ENCODE results near the gene SOCS3. TPM values are rescaled to one million over a fixed set of nuclear protein-coding genes. Genes with fewer than 3 reads are reported as not detected.

SOCS3 gene
- total RNA-seq, 1 donor from 2014 or later = 3.1 TPM

DNA sequence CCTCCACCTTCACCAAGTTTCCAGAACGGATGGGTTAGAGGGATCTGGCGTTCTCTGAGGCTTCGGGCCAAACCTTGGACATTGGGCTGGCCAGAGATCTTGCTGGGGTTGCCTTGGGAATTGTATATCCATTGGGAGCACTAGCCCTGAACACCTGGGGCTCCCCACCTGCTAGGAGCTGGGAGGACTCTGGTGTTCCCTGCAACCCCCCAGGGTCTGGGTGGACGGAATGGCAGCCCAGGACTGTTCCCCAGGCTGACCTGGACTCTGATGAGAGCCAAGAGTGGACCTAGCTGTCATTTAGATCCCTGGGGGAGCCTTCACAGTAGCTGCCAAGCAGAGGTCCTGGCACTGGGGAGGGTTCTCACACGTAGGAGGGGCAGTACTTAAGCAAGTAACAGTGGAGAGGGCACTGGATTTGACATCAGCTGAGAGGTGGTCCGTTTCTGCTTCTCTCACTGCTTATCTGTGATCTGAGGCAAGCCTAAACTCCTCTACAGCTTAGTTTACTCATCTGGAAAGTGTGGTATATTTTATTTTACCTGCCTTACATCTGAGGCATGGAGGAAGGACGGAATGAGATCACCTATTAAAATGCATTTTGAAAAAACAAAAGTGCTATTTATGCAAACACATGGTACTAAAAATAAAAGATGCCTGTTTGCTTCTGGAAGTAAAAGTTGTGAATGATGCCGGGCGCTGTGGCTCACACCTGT lies 11.7 kb downstream of the SOCS3 start:
- no peak for DNase-seq
- Mint-ChIP-seq H3K27me3 (ENCODE audit: unreplicated experiment) (peaks cover 2% of the 10 kb centered on the region), H3K4me3 (ENCODE audit: unreplicated experiment) (no peak overlapping the region), H3K36me3 (ENCODE audit: unreplicated experiment) (no peaks in the 10 kb centered on the region), H3K9me3 (ENCODE audit: unreplicated experiment) (peaks cover 2% of the 10 kb centered on the region), H3K4me1 (ENCODE audit: low read depth, unreplicated experiment) (peaks cover 4% of the 10 kb centered on the region), H3K27ac (ENCODE audit: unreplicated experiment) (no peak overlapping the region)
- TF ChIP-seq, protein P1, sequence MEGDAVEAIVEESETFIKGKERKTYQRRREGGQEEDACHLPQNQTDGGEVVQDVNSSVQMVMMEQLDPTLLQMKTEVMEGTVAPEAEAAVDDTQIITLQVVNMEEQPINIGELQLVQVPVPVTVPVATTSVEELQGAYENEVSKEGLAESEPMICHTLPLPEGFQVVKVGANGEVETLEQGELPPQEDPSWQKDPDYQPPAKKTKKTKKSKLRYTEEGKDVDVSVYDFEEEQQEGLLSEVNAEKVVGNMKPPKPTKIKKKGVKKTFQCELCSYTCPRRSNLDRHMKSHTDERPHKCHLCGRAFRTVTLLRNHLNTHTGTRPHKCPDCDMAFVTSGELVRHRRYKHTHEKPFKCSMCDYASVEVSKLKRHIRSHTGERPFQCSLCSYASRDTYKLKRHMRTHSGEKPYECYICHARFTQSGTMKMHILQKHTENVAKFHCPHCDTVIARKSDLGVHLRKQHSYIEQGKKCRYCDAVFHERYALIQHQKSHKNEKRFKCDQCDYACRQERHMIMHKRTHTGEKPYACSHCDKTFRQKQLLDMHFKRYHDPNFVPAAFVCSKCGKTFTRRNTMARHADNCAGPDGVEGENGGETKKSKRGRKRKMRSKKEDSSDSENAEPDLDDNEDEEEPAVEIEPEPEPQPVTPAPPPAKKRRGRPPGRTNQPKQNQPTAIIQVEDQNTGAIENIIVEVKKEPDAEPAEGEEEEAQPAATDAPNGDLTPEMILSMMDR (IDR thresholded peaks at IDR 0.05; ENCODE audit: partially characterized antibody, unreplicated experiment) = no peak

- Mint-ChIP-seq H3K9me3 (ENCODE audit: unreplicated experiment) (peaks cover 2% of the 10 kb centered on the region), H3K4me3 (ENCODE audit: unreplicated experiment) (no peak overlapping the region), H3K27me3 (ENCODE audit: unreplicated experiment) (no peaks in the 10 kb centered on the region), H3K36me3 (ENCODE audit: unreplicated experiment) (no peaks in the 10 kb centered on the region), H3K4me1 (ENCODE audit: low read depth, unreplicated experiment) (peaks cover 4% of the 10 kb centered on the region), H3K27ac (ENCODE audit: unreplicated experiment) (no peak overlapping the region)
- no peak for DNase-seq
- TF ChIP-seq, protein P1 (IDR thresholded peaks at IDR 0.05; ENCODE audit: partially characterized antibody, unreplicated experiment) = no peak
These were observed 12.4 kb downstream of the SOCS3 start for GRCh38 chr17:78347453-78347852.

DNA sequence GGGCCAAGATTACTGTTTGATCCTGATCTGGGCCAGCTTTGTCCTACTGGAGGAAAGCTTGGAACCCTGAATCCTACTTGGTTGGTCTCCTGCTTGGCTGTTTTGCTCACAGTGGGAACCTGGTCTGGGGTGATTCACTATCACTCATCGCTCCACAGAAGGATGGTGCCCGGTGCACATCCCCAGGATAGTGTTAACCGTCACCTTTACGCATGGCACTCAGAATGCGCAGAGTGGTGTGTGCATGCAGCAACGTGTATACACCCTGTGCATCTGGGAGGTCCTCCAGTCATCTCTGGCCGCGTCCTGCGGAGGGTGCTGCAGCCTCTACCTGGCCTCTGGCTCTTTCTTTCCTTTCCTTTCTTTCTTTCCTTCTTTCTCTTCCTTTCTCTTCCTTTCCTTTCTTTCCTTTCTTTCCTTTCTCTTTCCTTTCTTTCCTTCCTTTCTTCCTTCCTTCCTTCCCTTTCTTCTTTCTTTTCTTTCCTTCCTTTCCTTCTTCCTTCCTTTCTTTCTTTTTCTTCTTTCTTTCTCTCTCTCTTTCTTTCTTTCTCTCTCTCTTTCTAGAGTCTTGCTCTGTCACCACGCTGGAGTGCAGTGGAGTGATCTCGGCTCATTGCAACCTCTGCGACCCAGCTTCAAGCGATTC lies 13.1 kb downstream of the SOCS3 start:
- Mint-ChIP-seq H3K27me3 (ENCODE audit: unreplicated experiment) (no peaks in the 10 kb centered on the region), H3K4me3 (ENCODE audit: unreplicated experiment) (no peak overlapping the region), H3K4me1 (ENCODE audit: low read depth, unreplicated experiment) (peaks cover 2% of the 10 kb centered on the region), H3K27ac (ENCODE audit: unreplicated experiment) (no peak overlapping the region), H3K36me3 (ENCODE audit: unreplicated experiment) (no peaks in the 10 kb centered on the region), H3K9me3 (ENCODE audit: unreplicated experiment) (peaks cover 2% of the 10 kb centered on the region)
- no peak for DNase-seq
- TF ChIP-seq, protein P1 (IDR thresholded peaks at IDR 0.05; ENCODE audit: partially characterized antibody, unreplicated experiment) = no peak

DNA sequence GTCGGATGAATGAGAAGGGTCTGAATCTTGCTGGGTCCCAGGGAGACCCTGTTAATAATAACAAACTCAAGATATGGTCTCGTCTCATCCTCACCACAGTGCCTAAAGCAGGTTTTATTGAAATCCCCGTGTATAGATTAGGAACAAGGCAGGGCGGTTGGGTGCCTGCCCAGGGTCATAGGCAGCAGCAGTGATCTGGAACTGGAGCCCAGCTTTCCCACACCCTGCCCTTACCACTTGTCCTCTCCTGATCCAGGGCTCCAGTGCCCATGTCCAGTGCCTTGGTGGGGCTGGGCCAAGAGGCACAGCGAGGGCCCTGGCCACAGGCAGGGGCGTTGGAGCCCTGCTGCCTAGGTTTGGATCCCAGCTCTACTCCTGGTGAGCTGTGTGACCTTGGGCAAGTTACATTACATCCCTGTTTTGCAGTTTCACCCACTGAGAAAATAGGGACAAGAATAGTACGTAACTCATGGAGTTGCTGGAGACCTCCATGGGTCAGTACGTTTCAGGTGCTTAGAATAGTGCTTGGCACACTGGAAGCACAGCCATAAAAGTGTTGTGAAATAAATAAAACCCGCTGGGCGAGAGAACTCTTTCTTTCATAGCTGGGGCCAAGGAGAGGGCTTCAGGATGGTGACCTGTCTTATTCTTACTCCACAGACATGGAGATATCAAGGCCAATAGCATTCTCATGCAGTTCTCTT lies 13.9 kb downstream of the SOCS3 start:
- Mint-ChIP-seq H3K27me3 (ENCODE audit: unreplicated experiment) (no peaks in the 10 kb centered on the region), H3K36me3 (ENCODE audit: unreplicated experiment) (no peaks in the 10 kb centered on the region), H3K4me1 (ENCODE audit: low read depth, unreplicated experiment) (peaks cover 2% of the 10 kb centered on the region), H3K27ac (ENCODE audit: unreplicated experiment) (no peak overlapping the region), H3K9me3 (ENCODE audit: unreplicated experiment) (peaks cover 2% of the 10 kb centered on the region), H3K4me3 (ENCODE audit: unreplicated experiment) (no peak overlapping the region)
- no peak for DNase-seq
- TF ChIP-seq, protein P1 (IDR thresholded peaks at IDR 0.05; ENCODE audit: partially characterized antibody, unreplicated experiment) = no peak
